Fibroblast of skin of right quadriceps (primary cell): ENCODE measurements around the gene RIC8B.
A peak's percentile ranks its signal among the peaks of the same experiment; 100 is the strongest.
"Not testable (repeated sequence)": the region's sequence is repeated elsewhere in the genome, so short reads cannot be mapped to it uniquely, and the experiment has no call there.

ENCODE experiments used
- DNase-seq: peaks from one replicate; pipeline ENCODE4 v3.0.0-alpha.2; 2013

RIC8B gene

GRCh38 chr12:106907411-106907810 lies 132.9 kb downstream of the RIC8B start:
- DNase-seq: no peak

GRCh38 chr12:106907846-106908245 lies 133.4 kb downstream of the RIC8B start:
- no peak for DNase-seq

- no peak for DNase-seq
Measured at GRCh38 chr12:106908561-106908960, 134.1 kb downstream of the RIC8B start.

- DNase-seq: no peak
Measured at GRCh38 chr12:106910202-106910601, 135.7 kb downstream of the RIC8B start.

- no peak for DNase-seq
Measured at GRCh38 chr12:106911581-106911980, 137.1 kb downstream of the RIC8B start.

GRCh38 chr12:106913456-106913855 lies 139.0 kb downstream of the RIC8B start:
- DNase-seq: no peak

GRCh38 chr12:106914796-106915634 lies 140.5 kb downstream of the RIC8B start:
- no peak for DNase-seq

- no peak for DNase-seq
Measured at GRCh38 chr12:106915635-106916026, 141.1 kb downstream of the RIC8B start.

GRCh38 chr12:106917503-106917902 lies 143.0 kb downstream of the RIC8B start:
- no peak for DNase-seq

- peak; percentile 8 for DNase-seq
Measured at GRCh38 chr12:106918746-106919145, 144.3 kb downstream of the RIC8B start.

- DNase-seq: peak; percentile 41
Measured at GRCh38 chr12:106919910-106920544, 145.5 kb downstream of the RIC8B start.

GRCh38 chr12:106921976-106922375 lies 147.5 kb downstream of the RIC8B start:
- not testable (repeated sequence) for DNase-seq

GRCh38 chr12:106923594-106923993 lies 149.1 kb downstream of the RIC8B start:
- not testable (repeated sequence) for DNase-seq

GRCh38 chr12:106924268-106924861 lies 149.9 kb downstream of the RIC8B start:
- DNase-seq: no peak

GRCh38 chr12:106926657-106927056 lies 152.2 kb downstream of the RIC8B start:
- no peak for DNase-seq

- no peak for DNase-seq
Measured at GRCh38 chr12:106934277-106934676, 159.8 kb downstream of the RIC8B start.
